A549 (cell line): ENCODE results near the gene PKDCC.

ENCODE experiments used
- CEBPB ChIP-seq, 2 experiments: fragments of >200 bp in 1 of 2; sonication (Bioruptor Twin) in 1 of 2; formaldehyde crosslinking in 1 of 2; IDR thresholded peaks; 2 replicates each; pipeline ENCODE4 v1.6.1; 2012 to 2016
- CTCF ChIP-seq: fragments of >200 bp; sonication (Bioruptor Twin); formaldehyde crosslinking; IDR thresholded peaks from 3 replicates; pipeline ENCODE4 v1.5.1; 2016
- JUN ChIP-seq, 2 experiments: fragments of >200 bp; sonication (Bioruptor Twin); formaldehyde crosslinking; IDR thresholded peaks; 2 replicates in 1 of 2; 3 replicates in 1 of 2; pipeline ENCODE4 v1.6.1; 2016 to 2017
- JUNB ChIP-seq: fragments of >200 bp; sonication (Bioruptor Twin); formaldehyde crosslinking; IDR thresholded peaks from 2 replicates; pipeline ENCODE4 v1.6.1; 2016
- RAD21 ChIP-seq, 2 experiments: fragments of >200 bp in 1 of 2; sonication (Bioruptor Twin) in 1 of 2; formaldehyde crosslinking in 1 of 2; IDR thresholded peaks in 1 of 2; conservative IDR thresholded peaks in 1 of 2; 2 replicates in 1 of 2; 3 replicates in 1 of 2; pipeline ENCODE4 v1.6.1; 2012 to 2018; ENCODE audit warnings: inconsistent platforms in 1 of 2

GRCh38 chr2:42067521-42067920 lies 19.7 kb downstream of the PKDCC start:
- TF ChIP-seq CTCF, result no peak
- TF ChIP-seq RAD21 (conservative IDR thresholded peaks at IDR 0.05 in 1 of 2, IDR thresholded peaks at IDR 0.05 in 1 of 2), result no peak
- TF ChIP-seq JUNB, result no peak
- TF ChIP-seq JUN (IDR thresholded peaks at IDR 0.05), result no peak
- no peak for TF ChIP-seq CEBPB (IDR thresholded peaks at IDR 0.05)
